ENCODE measurements around the gene TMEM236.

Gene TMEM236, protein sequence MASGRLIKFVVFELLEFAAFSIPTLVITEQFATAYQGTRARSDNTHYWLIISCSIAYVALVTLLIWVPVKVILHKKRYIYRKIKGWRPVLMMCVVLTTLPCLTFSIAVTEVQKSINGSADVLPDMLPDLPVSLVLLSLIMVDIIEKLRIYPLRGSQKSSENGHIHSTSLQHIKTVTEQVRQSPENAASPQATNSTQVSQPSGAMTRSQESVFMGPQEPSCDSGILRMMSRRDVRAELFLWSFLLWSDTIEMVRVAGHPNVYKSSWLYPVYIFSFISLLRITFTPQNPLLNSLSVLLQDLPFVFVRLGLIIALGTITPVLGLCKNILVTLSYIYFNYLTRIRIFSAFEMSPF

DNA sequence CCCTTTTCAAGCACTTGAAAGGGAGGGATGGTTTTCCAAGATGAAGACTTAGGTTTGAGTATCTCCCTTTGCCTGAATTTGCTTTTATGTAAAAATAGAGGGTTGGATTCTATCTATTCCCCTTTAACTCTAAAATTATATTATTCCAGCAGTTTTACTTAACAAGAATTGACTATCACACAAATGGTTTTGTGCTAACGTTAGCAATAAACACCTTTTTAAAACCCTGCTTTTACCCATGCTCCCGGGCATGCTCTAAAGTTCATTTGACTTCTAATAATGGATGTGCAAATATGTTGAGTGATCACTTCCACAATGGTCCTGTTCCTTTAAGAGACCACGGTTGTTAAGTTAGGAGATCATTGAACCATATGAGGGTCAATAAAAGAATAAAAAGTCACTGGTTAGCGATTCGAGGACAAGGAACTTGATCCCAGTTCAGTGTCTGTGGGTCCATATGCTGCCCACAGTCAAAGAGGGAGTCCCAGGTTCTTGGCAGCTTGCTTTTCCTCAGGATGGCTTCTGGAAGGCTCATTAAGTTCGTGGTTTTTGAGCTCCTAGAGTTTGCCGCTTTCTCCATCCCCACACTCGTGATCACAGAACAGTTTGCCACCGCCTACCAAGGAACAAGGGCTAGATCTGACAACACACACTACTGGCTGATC is at the start of gene TMEM236:
TSS of gene TMEM236 (plus strand) at position 421 of the 665 bp plus-strand sequence. CDS start at position 516, 95 bp downstream.
- TF ChIP-seq, protein P1, sequence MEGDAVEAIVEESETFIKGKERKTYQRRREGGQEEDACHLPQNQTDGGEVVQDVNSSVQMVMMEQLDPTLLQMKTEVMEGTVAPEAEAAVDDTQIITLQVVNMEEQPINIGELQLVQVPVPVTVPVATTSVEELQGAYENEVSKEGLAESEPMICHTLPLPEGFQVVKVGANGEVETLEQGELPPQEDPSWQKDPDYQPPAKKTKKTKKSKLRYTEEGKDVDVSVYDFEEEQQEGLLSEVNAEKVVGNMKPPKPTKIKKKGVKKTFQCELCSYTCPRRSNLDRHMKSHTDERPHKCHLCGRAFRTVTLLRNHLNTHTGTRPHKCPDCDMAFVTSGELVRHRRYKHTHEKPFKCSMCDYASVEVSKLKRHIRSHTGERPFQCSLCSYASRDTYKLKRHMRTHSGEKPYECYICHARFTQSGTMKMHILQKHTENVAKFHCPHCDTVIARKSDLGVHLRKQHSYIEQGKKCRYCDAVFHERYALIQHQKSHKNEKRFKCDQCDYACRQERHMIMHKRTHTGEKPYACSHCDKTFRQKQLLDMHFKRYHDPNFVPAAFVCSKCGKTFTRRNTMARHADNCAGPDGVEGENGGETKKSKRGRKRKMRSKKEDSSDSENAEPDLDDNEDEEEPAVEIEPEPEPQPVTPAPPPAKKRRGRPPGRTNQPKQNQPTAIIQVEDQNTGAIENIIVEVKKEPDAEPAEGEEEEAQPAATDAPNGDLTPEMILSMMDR (IDR thresholded peaks at IDR 0.05; ENCODE audit: low read depth, low read length, missing control alignments): no peak
- DNase-seq (ENCODE audit: low read depth): no peak
- no peak within 1 kb of the TSS for H3K4me3 ChIP-seq (ENCODE audit: low read depth, low read length)

DNA sequence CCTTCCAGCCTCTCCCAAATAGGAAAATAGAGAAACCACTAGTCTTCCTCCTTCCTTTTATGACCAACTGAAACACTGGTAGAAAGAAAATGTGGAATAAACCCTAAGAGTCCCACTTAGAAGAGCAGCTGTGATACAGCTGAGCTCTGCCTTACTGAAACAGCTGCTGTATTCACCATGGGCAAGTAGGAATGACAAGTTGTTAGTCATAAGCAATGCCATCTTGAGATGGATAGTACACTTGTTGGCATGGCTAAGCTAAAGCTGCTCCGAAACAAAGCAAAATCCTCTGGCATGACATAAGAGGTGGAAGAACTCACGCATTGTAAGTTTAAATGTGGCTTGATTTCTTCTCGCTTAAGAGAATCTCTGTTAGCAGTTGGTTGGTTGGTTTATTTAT is 48.3 kb upstream of the TMEM236 start:
- TF ChIP-seq, protein P1 (IDR thresholded peaks at IDR 0.05; ENCODE audit: low read depth, low read length, missing control alignments): no peak
- DNase-seq (ENCODE audit: low read depth): no peak
- no peak overlapping the region for H3K4me3 ChIP-seq (ENCODE audit: low read depth, low read length)

DNA sequence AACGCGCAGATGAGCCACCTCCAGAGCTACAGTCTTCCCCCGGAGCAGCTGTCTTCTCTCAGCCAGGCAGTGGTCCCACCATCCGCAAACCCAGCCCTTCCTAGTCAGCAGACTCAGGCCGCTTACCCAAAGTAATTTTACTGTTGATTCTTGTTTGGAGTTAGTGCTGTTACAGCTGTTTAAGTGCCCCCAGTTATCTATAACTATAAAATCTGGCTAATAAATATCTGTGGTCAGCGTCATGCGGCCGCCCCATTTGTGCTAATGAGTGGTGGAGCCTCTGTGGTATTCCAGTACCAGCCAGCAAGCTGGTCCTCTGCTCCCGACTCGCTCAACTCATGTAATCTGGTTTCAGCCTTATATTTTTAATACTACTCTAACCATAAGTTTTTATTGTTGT is 43.2 kb upstream of the TMEM236 start:
- no peak overlapping the region for H3K4me3 ChIP-seq (ENCODE audit: low read depth, low read length)
- TF ChIP-seq, protein P1 (IDR thresholded peaks at IDR 0.05; ENCODE audit: low read depth, low read length, missing control alignments): no peak
- DNase-seq (ENCODE audit: low read depth): no peak

DNA sequence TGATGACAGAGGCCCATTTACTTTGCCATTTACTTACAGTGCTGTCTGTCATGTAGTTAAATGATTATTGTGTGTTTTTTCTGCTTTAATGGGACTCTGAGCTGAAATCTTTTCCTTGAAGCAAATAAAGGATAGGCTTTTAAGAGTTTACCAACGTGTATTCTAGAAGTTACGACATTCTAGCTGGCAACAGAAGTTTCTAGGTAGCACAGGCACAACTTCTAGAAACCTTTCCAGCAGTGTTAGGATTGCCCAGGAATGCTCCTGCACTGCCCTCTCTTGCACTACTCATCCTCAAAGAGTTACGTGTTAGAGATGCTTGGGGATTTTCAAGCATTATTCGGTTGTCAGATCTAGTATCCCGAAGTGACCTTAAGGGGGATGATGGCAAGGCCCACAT is 42.5 kb upstream of the TMEM236 start:
- TF ChIP-seq, protein P1 (IDR thresholded peaks at IDR 0.05; ENCODE audit: low read depth, low read length, missing control alignments): no peak
- H3K4me3 ChIP-seq (ENCODE audit: low read depth, low read length): no peak overlapping the region
- DNase-seq (ENCODE audit: low read depth): no peak

DNA sequence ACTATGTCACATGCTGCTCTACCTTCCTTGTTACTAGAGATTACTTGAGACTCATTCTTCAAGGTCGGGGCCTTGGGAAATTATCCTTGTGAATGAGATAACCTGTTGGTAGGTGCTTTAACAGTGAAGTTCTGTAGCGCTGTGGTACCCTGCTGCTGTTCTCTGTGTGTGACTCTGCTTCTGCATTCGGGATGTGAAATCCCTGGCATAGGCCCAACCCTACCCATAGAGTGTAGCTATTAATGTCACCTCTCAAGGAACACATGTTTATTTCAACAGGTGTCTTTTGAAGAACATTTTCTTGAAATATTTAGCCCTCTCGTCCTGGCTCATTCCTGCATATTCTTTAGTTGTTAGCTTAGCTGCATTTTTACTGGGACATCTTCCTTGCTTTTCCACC is 41.8 kb upstream of the TMEM236 start:
- TF ChIP-seq, protein P1 (IDR thresholded peaks at IDR 0.05; ENCODE audit: low read depth, low read length, missing control alignments): no peak
- no peak overlapping the region for H3K4me3 ChIP-seq (ENCODE audit: low read depth, low read length)
- DNase-seq (ENCODE audit: low read depth): no peak

DNA sequence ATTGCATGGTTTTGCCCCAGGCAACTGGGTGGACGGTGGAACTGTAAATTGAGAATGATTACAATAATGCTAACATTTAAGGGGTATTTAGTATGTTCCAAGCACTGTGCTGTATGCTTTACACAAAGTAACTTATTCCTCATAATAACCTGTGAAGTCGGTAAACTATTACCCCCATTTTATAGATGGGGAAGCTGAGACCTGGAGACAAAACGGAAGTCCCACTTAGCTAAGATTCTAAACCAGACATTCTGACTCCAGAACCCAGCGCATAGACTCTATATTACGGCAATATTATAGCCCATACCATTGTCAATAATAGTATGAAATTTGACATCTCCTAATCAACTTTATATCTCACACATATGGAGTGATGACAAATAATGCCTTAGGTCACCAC is 39.9 kb upstream of the TMEM236 start:
- no peak for DNase-seq (ENCODE audit: low read depth)
- TF ChIP-seq, protein P1 (IDR thresholded peaks at IDR 0.05; ENCODE audit: low read depth, low read length, missing control alignments): no peak
- no peak overlapping the region for H3K4me3 ChIP-seq (ENCODE audit: low read depth, low read length)
